Thyroid gland (tissue), 4 donors: ENCODE data around the gene RAB29.

ENCODE experiments used
- POLR2A ChIP-seq, 2 donors: fragments of 450-650 bp; IDR thresholded peaks; one replicate each; pipeline ENCODE4 v1.6.1; 2017; ENCODE audit warnings: antibody characterized with exemption in 2 of 2, mild to moderate bottlenecking in 2 of 2, moderate library complexity in 1 of 2
- TF ChIP-seq, protein P1 (sequence below), 6 experiments: fragments of 200-600 bp in 3 of 6; fragments of 450-650 bp in 3 of 6; sonication (generic) in 3 of 6; IDR thresholded peaks; one replicate each; pipeline ENCODE4 v1.5.1; 2016 to 2019; ENCODE audit warnings: antibody characterized with exemption in 6 of 6, mild to moderate bottlenecking in 2 of 6, inconsistent platforms in 1 of 6, moderate library complexity in 1 of 6

- TF ChIP-seq, protein P1, sequence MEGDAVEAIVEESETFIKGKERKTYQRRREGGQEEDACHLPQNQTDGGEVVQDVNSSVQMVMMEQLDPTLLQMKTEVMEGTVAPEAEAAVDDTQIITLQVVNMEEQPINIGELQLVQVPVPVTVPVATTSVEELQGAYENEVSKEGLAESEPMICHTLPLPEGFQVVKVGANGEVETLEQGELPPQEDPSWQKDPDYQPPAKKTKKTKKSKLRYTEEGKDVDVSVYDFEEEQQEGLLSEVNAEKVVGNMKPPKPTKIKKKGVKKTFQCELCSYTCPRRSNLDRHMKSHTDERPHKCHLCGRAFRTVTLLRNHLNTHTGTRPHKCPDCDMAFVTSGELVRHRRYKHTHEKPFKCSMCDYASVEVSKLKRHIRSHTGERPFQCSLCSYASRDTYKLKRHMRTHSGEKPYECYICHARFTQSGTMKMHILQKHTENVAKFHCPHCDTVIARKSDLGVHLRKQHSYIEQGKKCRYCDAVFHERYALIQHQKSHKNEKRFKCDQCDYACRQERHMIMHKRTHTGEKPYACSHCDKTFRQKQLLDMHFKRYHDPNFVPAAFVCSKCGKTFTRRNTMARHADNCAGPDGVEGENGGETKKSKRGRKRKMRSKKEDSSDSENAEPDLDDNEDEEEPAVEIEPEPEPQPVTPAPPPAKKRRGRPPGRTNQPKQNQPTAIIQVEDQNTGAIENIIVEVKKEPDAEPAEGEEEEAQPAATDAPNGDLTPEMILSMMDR (IDR thresholded peaks at IDR 0.05) = no peak
- no peak for TF ChIP-seq POLR2A (IDR thresholded peaks at IDR 0.05)
These were observed 17.8 kb upstream of the RAB29 start for GRCh38 chr1:205792961-205793673.
